COLO829 (cell line): ENCODE data around the gene HCLS1.
"Not testable (repeated sequence)": the region's sequence is repeated elsewhere in the genome, so short reads cannot be mapped to it uniquely, and the experiment has no call there.

ENCODE experiments used
- DNase-seq: peaks from one replicate; pipeline ENCODE4 v3.0.0; 2012; ENCODE audit warnings: low spot score

Gene HCLS1, protein sequence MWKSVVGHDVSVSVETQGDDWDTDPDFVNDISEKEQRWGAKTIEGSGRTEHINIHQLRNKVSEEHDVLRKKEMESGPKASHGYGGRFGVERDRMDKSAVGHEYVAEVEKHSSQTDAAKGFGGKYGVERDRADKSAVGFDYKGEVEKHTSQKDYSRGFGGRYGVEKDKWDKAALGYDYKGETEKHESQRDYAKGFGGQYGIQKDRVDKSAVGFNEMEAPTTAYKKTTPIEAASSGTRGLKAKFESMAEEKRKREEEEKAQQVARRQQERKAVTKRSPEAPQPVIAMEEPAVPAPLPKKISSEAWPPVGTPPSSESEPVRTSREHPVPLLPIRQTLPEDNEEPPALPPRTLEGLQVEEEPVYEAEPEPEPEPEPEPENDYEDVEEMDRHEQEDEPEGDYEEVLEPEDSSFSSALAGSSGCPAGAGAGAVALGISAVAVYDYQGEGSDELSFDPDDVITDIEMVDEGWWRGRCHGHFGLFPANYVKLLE

DNA sequence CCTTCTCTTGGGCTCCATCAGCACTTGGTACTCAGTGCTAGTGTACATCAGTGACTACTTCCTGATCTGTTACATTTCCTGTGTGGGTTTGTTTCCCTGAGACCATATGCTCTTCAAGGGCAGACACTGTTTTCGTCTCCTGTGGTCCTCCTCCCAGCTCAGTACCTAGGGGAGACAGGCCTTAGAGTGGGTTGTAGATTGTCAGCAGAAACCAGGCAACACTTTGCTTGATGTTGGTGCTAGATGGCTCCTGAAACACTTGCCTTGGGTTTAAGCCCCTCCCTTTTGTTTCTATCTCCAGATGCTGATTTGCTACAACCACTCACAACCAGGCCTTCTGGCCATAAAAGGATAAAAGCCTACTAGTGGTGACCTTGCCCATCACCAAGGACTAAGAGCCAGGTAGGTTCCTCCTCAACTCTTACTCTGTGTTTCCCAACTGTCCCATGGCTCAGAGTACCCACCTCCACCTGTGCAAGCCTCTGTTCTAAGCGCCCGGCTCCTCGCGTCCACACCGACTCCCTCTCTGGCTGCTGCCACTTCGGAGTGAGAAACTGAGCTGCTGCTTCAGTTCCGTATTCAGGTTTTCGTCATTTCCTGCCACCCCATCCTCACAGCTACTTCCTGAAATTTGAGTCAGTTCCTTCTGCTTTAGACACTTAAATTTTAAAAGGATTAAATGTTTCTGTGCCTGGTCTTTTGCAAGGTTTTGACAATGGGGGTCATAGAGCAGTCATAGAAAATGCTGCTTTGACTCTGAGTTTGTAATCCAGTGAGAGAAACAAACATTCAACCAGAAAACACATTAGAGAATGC is at the start of gene HCLS1:
HCLS1 (minus strand) TSS at position 548 of the 816 bp plus-strand sequence. CDS start 2,556 bp downstream, outside the sequence.
- no peak for DNase-seq

DNA sequence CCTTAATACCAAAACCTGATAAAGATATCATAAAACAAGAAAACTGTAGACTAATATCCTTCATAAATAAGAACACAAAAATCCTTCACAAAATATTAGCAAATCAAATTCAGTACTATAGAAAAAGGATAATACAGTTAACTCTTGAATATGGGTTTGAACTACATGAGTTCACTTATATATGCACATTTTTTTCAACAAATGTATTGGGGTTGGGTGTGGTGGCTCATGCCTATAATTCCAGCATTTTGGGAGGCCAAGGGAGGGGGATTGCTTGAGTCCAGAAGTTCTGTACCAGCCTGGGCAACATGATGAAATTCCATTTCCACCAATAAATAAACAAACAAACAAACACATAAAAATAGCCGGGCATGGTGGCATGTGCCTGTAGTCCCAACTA is 49.6 kb upstream of the HCLS1 start:
- DNase-seq = no peak

DNA sequence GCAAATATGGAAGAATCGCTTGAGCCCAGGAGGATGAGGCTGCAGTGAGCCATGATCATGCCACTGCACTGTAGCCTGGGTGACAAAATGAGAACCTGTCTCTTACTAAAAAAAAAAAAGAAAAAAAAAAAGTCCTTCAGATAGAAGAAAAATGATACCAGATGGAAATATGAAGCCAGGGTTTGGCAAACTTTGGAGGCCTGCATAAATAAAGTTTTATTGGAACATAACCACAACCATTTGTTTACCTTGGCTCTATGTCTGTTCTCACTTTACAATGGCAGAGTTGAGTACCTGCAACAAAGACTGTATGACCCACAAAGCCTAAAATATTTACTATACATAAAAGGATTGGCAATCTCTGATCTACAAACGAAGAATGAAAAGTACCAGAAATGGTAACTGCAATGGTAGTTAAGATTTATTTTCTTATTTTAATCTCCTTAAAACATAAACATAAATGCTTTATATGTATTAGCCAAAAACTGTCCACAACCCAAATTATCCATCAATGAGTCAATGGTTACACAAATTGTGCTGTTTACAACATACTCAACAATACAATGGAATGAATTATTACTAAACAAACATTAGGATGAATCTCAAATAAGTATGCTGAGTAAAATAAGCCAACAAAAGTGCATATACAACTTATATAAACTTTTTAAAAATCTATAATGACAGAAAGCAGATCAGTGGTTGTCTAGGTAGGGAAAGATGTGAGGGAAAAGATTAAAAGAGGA is 47.0 kb upstream of the HCLS1 start:
- DNase-seq = no peak

DNA sequence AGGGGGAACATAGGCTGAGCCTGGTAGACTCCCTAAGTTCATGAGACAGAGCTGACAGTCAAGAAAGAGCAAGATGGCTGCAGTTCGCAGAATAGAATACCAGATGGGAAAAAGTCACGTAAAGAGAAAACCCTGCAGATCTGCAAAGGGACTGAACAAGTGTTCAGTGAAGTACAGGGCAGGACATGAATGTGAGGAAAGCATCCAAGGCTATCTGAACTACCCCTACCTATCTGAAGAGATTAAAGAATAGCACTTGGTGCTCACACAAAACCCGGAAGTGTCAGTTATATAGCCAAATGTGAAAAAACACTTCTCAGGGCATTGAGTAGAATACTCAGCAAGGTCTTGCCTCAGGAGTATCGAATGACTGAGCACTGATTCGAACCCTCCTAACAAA is 44.8 kb upstream of the HCLS1 start:
- no peak for DNase-seq

DNA sequence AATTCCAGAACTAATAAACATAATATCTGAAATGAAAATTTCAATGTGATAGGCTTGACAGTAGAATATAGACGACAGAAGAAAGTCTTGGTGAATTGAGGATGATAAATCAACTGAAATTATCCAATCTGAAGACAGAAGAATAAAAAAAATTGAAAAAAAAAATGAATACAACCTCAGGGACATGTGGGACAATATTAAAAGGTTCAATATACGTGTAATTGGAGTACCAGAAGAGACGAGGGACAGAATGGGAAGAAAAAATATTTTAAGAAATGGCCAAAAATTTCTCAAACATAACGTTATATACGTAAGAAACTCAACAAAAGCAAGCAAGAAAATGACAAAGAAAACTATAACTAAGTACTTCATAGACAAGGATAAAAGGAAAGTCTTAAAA is 43.3 kb upstream of the HCLS1 start:
- no peak for DNase-seq

DNA sequence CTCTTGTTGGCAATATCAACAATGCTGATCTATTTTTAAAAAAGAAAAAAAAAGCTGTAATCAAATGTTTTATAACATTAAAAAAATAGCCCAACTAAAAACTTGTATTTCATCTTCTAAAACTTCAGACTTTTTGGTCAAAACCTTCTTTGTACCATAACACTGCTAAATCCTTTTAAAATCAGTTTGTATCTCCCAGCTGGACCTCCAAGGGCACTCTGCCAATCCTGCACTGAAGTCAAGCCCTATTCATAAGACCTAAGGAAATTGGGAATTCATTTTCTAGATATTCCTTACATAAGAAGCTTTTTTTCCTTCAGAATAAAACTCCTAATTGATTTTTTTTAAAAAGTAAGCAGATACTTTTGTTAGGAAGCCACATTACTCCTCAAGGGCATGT is 38.2 kb upstream of the HCLS1 start:
- peak; percentile 47 for DNase-seq

DNA sequence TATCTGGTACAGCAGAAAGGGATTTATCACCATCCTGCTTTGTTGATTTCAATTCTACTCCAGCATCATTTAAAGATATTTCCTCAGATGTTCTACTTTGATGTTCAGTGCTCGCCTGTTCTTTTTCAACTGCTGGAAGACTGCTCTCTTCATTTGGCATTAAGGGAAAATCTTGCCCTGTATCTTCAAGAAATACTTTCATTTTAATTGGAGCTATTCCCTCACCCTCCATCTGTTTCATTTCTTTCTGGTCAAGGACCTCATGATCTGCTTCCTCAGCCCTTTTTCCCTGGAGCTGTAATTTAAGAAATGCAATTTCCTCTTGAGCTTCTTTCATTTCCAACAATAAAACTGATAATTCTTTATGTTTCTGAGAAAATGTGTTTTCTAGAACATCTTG is 37.8 kb upstream of the HCLS1 start:
- no peak for DNase-seq

DNA sequence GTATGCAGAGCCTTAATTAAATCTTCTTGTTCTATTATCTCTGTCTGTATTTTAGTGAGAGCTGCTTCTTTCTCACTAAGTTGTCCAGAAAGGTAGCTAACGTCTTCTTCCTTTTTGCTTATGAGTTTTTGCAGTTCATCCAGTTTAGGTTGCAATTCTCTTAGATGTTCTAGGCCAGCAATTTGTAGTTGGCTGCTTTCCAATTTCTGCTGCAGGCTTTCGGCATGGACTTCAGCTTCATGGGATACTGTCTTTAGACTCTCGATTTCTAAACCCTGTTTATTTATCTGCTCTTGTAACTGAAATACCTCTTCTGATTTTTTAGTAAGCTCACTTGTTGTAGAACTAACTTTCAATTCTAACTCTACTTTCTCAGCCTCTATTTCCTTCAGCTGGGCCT is 35.5 kb upstream of the HCLS1 start:
- no peak for DNase-seq

DNA sequence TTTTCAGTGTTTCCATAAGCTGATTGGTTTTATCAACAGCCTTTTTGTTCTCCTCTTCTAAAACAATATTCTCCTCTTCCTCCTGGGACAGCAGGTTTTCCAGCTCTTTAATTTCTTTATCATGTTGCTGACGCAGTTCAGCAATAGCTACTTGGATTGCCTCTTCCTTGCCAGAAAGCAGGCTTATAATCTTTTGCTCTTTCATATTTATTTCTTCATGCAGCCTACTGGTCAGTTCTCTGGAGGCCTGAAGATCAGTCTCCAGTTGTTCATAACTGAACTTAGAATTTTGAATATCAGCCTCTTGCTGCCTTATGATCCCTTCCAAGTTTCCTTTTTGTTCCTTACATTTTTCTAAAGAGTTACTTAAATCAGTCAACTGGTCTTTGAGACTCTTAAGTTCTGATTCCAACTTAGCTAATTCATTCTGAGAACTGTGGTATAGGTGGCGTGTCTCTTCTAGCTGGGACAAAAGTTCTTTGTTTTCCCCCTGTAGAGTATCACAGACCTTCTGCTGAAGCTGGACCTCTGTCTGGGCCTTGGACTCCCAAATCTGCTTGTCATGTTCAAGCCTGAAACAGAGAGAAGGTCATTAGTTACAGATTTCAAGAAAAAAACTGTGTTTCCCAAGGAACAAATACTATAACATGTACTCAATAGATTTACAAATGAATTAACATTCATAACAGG is 31.5 kb upstream of the HCLS1 start:
- DNase-seq = no peak

DNA sequence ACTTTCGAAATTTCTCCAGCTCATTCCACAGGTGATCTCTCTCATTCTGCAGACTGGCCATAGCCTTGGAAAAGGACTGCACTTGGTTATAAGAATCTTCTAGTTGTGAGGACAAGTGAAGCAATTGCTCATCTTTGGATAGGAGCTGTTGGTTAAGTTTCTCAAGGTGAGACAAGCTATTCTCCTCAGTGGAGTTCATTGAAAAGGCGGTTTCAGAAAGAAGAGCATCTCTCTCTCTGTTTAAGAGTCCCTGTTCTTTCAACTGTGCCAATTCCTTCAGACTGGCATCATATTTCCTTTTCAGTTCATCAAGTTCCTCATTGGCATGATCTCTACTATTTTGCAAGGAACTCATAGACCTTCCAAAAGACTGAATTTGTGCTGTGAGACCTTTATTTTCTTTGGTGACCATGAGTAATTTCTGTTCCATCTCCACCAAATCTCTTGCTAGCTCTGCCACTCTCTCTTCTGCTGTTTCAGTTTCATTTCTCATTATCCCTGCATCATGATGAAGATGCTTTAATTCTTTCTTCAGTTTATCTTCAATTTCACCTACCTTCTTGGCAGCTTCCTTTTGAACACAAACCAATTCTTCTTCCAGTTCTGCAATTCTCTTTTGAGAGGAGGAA is 30.2 kb upstream of the HCLS1 start:
- no peak for DNase-seq

DNA sequence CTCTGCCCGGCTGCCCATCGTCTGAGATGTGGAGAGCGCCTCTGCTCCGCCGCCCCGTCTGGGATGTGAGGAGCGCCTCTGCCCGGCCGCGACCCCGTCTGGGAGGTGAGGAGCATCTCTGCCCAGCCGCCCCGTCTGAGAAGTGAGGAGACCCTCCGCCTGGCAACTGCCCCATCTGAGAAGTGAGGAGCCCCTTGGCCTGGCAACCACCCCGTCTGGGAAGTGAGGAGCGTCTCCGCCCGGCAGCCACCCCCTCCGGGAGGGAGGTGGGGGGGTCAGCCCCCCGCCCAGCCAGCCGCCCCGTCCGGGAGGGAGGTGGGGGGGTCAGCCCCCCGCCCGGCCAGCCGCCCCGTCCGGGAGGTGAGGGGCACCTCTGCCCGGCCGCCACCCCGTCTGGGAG is 28.0 kb upstream of the HCLS1 start:
- not testable (repeated sequence) for DNase-seq

DNA sequence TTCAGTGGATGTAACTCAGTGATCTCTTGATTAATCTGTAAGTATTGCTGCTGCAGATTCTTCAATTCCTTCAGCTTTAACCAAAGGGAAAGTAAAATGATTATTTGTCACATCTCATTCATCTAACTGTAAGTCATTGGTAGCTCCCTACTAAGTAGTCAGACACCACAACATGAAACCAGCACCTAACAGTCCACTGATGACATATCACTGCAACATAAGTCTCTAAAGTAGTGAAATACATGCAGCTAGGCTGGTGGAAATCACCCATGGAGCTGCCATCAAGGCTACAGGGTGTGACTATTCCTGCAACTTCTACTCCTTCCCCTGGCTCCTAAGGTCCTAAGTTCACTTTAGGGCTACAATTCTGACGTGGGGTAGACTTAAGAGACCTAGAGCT is 21.1 kb upstream of the HCLS1 start:
- no peak for DNase-seq

DNA sequence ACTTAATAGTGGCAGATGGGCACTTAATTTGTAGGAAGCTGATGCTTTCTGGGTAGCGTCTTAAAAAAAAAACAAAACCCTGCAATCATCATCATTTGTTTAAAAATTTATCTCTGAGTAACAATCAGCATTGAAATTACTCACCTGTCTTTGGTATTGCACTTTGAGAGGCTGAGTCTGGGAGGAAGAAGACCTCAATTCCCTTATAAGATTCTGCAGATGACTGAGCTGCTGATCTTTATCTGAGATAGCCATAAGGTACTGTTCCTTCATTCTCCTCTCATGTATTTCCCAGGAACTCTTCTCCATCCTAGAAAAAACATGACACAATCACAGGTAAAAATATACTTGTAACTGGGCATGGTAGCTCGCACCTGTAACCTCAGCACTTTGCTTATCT is 16.4 kb upstream of the HCLS1 start:
- DNase-seq = no peak

DNA sequence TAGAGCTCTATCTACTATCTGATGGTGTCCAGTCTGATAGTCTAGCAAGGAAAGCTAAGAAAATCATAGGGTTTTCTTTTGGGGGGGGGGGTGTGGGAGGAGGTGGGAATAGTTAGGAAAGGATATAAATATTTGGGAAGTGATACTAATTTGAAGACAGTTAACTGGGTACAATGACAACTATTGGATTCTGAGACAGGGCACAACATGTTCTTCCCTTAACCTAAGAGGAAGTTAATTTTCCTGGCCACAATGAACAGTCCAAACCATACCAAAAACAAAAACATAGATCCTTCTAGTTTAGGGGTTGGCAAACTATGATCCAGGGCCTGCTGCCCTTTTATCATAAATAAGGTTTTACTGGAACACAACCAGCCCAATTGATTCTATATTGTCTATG is 10.0 kb upstream of the HCLS1 start:
- DNase-seq = no peak

DNA sequence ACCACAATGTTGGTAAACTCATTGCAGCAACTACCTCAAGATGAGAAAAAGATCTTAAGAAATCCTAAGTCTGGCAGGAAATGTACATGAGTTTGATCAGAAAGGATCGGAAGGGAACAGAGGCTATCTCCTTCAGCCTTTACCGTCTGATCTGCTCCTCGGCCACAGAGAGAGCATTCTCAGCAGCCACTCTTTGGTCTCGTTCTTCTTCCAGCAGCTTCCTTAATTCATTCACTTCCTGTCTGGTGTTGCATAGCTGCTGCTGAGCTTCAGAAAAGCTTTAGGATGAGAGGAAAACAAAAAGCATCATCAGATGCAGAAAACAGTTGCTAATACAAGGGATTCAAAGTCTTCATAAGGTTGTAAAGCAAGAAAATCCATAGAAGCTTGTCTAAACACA is 6.6 kb upstream of the HCLS1 start:
- DNase-seq = no peak

DNA sequence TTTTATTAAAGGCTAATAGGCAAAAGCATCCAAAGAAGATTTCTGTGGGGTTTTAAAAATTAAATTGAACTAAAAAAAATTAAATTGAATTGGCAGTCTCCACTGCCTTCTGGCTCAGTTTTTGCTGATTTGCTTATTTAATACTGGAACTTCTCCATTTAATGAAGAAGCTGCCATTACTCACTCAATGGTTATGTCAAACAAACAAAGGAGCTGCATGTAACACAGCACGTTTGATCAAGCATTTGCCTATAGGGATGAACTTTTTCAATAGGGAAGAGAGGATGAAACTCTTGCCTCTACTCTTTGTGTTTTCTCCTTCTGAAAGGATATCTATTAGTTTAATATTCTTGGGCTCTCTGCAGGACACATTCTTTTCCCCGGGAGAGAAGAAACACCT is 4.8 kb upstream of the HCLS1 start:
- DNase-seq = no peak

DNA sequence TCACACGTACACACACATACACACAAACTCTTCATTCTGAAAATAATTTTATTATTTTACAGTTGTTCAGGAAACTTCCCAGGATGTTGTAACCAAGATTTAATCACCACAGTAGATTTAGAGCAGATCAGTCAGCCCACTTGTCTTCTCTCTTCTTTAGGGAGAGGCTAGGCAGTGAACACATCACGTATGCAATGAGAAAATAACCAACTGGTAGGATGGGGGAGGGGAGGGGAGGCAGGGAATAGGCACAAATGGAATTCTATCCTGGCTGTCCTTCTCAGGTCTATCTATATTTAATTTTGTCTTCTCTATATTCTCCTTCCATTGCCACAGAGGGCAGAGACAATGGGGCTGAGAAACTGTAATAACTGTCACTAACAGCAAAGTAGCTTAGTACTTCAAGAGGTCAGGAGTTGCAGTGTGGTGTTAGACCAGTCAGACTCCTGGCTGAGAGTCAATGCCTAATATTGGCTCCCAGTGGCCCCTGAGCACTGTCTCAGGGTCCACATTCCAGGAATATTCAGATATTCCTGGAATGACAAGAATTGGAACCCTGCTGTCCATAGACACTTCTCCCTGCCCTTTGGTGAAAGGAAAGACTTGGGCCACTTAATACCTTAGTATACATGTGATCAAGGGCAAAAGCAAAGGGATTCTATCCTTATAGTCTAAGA is 2.6 kb upstream of the HCLS1 start:
- DNase-seq = no peak

DNA sequence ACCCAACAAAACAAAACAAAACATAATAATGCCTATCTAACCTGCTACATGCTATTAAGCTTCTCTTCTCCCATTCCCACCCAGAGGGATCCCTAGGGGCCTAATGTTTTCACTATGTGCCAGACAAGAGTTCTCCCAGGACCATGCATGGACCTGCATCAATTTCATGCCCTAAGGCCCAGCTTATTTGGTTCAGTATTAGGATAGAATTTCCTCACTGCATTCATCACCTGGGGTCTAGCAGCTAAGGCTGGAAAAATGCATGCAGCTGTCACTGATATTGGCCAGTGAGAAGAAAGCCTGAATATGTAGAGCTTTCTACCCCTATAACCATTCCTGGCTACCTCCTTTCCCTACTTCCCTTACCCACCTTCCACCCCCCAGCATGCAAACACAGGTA is 2.0 kb upstream of the HCLS1 start:
- no peak for DNase-seq

DNA sequence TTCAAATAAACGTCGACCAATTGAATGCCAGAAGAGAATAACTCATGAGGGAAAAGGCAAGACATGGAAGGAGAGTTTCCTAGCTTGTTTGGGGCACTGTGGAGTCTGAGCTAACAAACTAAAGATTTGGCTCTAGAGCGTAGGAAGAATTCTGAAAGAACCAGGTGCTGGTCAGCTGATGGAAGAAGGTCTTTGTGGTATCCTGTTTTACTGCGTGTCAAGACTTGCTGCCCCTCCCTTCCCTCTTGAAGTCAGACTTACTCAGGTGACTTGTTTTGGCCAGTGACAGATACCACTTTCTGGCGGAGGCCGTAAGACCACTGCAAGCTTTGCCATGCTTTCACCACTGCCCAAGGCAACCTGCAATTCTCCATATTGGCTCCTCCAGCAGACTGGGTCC is 673 bp upstream of the HCLS1 start:
- no peak for DNase-seq

DNA sequence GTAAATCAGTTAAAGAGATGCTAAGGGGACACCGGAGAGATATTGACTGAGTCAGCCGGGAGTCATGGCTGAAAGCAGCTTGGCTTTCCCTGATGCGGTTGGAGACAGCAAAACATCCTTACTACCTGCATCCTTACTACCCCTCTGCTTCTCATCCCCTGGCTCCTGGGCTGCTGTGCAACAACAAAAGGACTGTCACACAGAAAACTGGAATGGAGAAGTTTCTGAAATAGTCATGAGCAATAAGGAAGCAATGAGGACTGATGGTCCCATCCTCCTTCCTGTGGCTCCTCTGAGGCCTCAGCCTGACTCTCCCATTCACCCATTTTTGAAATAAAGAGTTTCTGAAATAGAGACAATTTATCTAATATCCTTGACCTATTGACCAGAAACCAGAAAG is 1.1 kb downstream of the HCLS1 start:
- DNase-seq = no peak
